Measurements from ENCODE around the gene FBXO34.
A peak's percentile ranks its signal among the peaks of the same experiment; 100 is the strongest.
"Not testable (repeated sequence)": the region's sequence is repeated elsewhere in the genome, so short reads cannot be mapped to it uniquely, and the experiment has no call there.

FBXO34 gene

GRCh38 chr14:55350461-55350860, 79.2 kb downstream of the FBXO34 start:
- peak in 1 of 2 donors; percentile 56 for DNase-seq

GRCh38 chr14:55351111-55351510, 79.9 kb downstream of the FBXO34 start:
- DNase-seq: no peak

GRCh38 chr14:55352201-55352600, 81.0 kb downstream of the FBXO34 start:
- DNase-seq: no peak

GRCh38 chr14:55353686-55354467, 82.7 kb downstream of the FBXO34 start:
- no peak for DNase-seq

GRCh38 chr14:55354500-55354899, 83.3 kb downstream of the FBXO34 start:
- DNase-seq: peak; percentile 34 to 46

GRCh38 chr14:55355922-55356321, 84.7 kb downstream of the FBXO34 start:
- no peak for DNase-seq

- DNase-seq: no peak
Observed at GRCh38 chr14:55356913-55357312, 85.7 kb downstream of the FBXO34 start.

GRCh38 chr14:55359307-55359706, 88.1 kb downstream of the FBXO34 start:
- no peak for DNase-seq

GRCh38 chr14:55361190-55361589, 90.0 kb downstream of the FBXO34 start:
- no peak for DNase-seq

- DNase-seq: no peak
Observed at GRCh38 chr14:55366271-55366670, 95.0 kb downstream of the FBXO34 start.

- no peak for DNase-seq
Observed at GRCh38 chr14:55370883-55371455, 99.7 kb downstream of the FBXO34 start.

GRCh38 chr14:55372423-55372822, 101.2 kb downstream of the FBXO34 start:
- no peak for DNase-seq

GRCh38 chr14:55372825-55373224, 101.6 kb downstream of the FBXO34 start:
- DNase-seq: no peak

GRCh38 chr14:55373784-55374705, 102.8 kb downstream of the FBXO34 start:
- no peak for DNase-seq

GRCh38 chr14:55374771-55375170, 103.5 kb downstream of the FBXO34 start:
- DNase-seq: no peak

- no peak for DNase-seq
Observed at GRCh38 chr14:55377236-55377635, 106.0 kb downstream of the FBXO34 start.

GRCh38 chr14:55381040-55381439, 109.8 kb downstream of the FBXO34 start:
- no peak for DNase-seq

GRCh38 chr14:55381561-55381960, 110.3 kb downstream of the FBXO34 start:
- DNase-seq: no peak

GRCh38 chr14:55382483-55382882, 111.3 kb downstream of the FBXO34 start:
- no peak for DNase-seq

GRCh38 chr14:55383056-55383466, 111.8 kb downstream of the FBXO34 start:
- DNase-seq: not testable (repeated sequence)

- DNase-seq: no peak
Observed at GRCh38 chr14:55383541-55384140, 112.4 kb downstream of the FBXO34 start.

GRCh38 chr14:55384536-55384935, 113.3 kb downstream of the FBXO34 start:
- no peak for DNase-seq

All from hippocampal formation (tissue), 2 donors.